ENCODE results near the gene KCNJ5.
A peak's percentile ranks its signal among the peaks of the same experiment; 100 is the strongest.

Gene KCNJ5

DNA sequence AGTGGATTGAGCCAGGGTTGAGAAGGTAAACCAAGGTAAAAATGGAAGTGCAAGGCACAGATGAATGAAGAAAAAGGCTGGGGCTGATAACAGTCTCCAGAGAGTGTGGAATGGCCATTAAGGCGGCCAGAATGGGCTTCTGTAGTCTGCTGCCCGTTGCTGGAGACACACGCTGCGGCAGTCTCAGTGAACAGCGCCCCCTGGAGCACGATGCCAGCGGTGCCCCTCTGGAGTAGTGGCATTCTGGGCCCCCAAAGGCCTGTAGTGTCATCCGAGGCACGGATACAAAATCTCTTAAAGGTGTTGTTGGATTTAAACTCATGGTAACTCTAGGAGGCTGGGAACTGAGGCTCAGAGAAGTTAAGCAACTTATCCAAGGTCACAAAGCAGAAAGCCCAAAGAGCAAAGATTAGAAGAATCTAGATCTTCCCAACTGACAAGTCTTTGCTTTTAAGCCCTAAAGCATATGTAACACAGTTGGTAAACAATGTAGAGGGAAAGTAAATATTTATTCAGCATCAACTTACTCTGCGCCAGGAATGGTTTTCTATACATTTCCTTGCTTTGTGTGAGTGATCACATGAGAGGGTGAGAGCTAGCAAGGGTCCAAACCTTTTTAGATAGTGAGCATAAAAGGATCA, 42.2 kb upstream of the KCNJ5 start:
- no peak overlapping the region for H3K4me3 ChIP-seq (ENCODE audit: low read depth, low read length)
- DNase-seq (ENCODE audit: low read depth, low spot score), result no peak
- ChIA-PET POLR2A (no interaction called here), CTCF (interaction anchor here (0.9 to 7.3 kb wide), 10 partner anchors 9 to 690 kb away, joined by 3 to 47 read pairs (median 6); partner anchors contain the start of gene KCNJ5)
- TF ChIP-seq, protein P1, sequence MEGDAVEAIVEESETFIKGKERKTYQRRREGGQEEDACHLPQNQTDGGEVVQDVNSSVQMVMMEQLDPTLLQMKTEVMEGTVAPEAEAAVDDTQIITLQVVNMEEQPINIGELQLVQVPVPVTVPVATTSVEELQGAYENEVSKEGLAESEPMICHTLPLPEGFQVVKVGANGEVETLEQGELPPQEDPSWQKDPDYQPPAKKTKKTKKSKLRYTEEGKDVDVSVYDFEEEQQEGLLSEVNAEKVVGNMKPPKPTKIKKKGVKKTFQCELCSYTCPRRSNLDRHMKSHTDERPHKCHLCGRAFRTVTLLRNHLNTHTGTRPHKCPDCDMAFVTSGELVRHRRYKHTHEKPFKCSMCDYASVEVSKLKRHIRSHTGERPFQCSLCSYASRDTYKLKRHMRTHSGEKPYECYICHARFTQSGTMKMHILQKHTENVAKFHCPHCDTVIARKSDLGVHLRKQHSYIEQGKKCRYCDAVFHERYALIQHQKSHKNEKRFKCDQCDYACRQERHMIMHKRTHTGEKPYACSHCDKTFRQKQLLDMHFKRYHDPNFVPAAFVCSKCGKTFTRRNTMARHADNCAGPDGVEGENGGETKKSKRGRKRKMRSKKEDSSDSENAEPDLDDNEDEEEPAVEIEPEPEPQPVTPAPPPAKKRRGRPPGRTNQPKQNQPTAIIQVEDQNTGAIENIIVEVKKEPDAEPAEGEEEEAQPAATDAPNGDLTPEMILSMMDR (IDR thresholded peaks at IDR 0.05; ENCODE audit: insufficient read depth, low read length, missing control alignments), result peak; percentile 76

DNA sequence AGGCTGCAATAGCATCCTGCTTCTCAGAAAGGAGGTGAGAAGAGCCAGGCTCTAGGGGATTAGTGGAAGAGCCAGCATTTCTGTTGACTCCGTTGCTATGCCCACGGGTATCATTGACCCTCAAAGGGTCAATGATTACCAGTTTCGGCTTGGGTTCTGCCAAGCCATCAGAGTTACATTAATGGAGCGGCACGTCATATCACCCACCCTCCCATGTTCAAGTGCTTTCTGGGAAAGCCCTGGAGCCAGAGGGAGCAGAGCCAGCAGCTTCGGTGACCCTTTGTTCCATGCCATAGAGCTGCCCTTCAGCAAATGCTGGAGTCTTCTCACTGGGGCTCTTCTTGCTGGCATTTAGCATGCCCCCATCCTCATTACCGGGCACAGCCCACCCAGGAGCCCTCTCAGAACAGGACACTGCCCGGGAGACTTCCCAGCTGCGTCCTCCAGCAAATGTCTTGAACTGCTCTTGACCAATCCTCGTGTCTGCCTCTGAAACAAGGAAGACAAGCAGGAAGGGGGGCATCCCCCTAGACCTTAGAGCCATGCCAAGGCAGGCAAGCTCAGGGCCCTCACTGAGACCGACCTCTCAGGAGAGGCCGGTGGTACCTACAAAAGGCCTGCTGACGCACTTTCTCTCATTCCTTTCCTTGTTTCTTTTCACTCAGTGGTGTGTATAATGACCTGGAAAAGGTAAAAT, 38.7 kb upstream of the KCNJ5 start:
- H3K4me3 ChIP-seq (ENCODE audit: low read depth, low read length), result no peak overlapping the region
- TF ChIP-seq, protein P1 (IDR thresholded peaks at IDR 0.05; ENCODE audit: insufficient read depth, low read length, missing control alignments), result no peak
- POLR2A ChIA-PET, result no interaction called here
- CTCF ChIA-PET, result interaction anchor here (0.7 to 7.3 kb wide), 4 partner anchors 8 to 694 kb away, joined by 4 to 47 read pairs (median 26); no protein-coding TSS in a partner anchor
- DNase-seq (ENCODE audit: low read depth, low spot score), result no peak

DNA sequence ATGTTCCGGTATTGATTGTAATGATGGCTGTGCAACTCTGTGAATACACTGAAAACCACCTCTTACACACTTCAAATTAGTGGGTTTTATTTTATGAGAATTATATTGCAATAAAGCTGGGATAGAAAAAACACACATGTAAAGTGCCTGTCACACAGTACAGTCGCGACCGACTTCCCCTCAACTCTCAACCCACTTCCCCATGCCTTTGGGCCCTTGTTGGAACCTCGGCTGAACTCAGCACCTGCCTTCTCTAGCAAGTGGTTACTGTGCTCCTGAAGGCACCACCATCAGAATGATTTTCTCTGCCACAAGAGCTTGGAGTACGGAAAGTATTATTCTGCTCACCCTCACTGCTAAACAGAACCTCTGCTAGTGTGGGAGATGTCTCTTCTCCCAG, 37.6 kb upstream of the KCNJ5 start:
- no peak for DNase-seq (ENCODE audit: low read depth, low spot score)
- H3K4me3 ChIP-seq (ENCODE audit: low read depth, low read length), result no peak overlapping the region
- CTCF ChIA-PET, result interaction anchor here (1.6 to 7.3 kb wide), 4 partner anchors 7 to 695 kb away, joined by 7 to 47 read pairs (median 26); no protein-coding TSS in a partner anchor
- TF ChIP-seq, protein P1 (IDR thresholded peaks at IDR 0.05; ENCODE audit: insufficient read depth, low read length, missing control alignments), result no peak
- POLR2A ChIA-PET, result no interaction called here

DNA sequence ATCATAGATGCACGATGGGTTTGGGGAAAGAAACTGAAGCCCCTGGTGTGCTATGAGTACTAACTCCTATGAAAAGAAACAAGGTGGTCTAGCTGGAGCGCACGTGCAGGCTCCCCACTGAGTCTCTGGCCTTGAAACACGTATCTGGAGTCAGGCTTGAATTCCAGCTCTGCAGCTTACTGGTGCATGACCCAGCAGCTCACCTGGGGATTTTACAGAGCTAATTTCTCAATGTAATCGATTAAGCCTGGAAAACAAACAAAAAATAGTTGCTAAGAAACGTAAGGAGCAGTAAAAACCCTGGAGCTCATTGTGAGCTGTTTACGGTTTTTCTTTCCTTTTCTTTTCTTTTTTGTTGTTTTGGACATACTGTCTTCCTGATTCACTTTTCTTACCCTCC, 36.3 kb upstream of the KCNJ5 start:
- no peak for DNase-seq (ENCODE audit: low read depth, low spot score)
- ChIA-PET POLR2A (interaction anchor here (0.6 kb wide), 2 partner anchors 161 to 349 kb away, joined by 3 read pairs; partner anchors contain the start of gene FLI1), CTCF (interaction anchor here (1.0 to 4.4 kb wide), 4 partner anchors 11 to 697 kb away, joined by 4 to 19 read pairs (median 12); no protein-coding TSS in a partner anchor)

DNA sequence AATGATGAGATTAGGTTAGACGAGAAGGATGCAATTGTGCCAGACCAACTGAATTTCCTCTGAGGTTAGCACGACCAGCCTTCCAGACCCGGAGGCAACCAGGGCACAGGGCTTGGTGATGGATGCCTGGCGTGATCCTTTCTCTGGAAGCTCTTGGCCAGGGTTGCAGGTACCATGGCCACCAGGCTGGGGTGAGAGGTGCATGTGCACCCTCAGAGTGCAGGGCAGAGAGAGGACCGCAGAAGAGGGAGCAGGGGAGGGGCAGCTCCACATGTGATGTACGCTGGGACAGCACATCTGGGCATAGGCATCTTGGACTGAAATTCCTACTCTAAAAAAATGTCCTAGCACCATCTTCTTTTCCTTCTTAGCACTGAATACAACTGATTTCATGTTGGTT, 34.9 kb upstream of the KCNJ5 start:
- CTCF ChIA-PET, result interaction anchor here (1.0 to 4.4 kb wide), 3 partner anchors 25 to 699 kb away, joined by 3 to 19 read pairs (median 11); no protein-coding TSS in a partner anchor
- DNase-seq (ENCODE audit: low read depth, low spot score), result no peak
- no peak overlapping the region for H3K4me3 ChIP-seq (ENCODE audit: low read depth, low read length)
- POLR2A ChIA-PET, result no interaction called here
- TF ChIP-seq, protein P1 (IDR thresholded peaks at IDR 0.05; ENCODE audit: insufficient read depth, low read length, missing control alignments), result no peak

More for the DNA sequence above, 36.3 kb upstream of the KCNJ5 start:
- H3K4me3 ChIP-seq (ENCODE audit: low read depth, low read length), result no peak overlapping the region
- TF ChIP-seq, protein P1 (IDR thresholded peaks at IDR 0.05; ENCODE audit: insufficient read depth, low read length, missing control alignments), result no peak

DNA sequence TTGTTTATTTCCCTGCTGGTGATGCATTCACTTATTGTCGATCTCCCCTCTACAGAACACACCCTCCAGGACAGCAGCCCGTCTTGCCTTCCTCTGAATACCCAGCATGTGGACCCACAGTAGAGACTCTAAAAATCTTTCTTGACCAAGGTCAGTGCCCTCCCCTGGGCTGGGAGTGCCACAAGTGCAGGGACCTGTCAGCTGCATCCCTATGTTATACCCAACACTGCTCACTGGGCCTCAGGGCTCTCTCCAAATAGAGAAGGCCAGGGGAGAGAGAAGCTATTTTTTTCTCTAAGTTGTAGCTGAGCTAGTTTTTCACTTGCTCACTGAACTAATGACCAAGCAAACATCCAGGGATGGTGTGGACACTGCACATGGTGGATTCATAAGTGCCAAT, 33.8 kb upstream of the KCNJ5 start:
- POLR2A ChIA-PET, result no interaction called here
- TF ChIP-seq, protein P1 (IDR thresholded peaks at IDR 0.05; ENCODE audit: insufficient read depth, low read length, missing control alignments), result no peak
- no peak overlapping the region for H3K4me3 ChIP-seq (ENCODE audit: low read depth, low read length)
- DNase-seq (ENCODE audit: low read depth, low spot score), result no peak
- CTCF ChIA-PET, result interaction anchor here (0.8 to 5.7 kb wide), 5 partner anchors 7 to 700 kb away, joined by 3 to 47 read pairs (median 6); no protein-coding TSS in a partner anchor
